GM23248 (cell line): ENCODE results near the gene NAPA.
A peak's percentile ranks its signal among the peaks of the same experiment; 100 is the strongest.

ENCODE experiments used
- EZH2 ChIP-seq: fragments of 200-600 bp; sonication (generic); IDR thresholded peaks from 2 replicates; pipeline ENCODE4 v1.6.1; 2018; ENCODE audit warnings: antibody characterized with exemption, mild to moderate bottlenecking; ENCODE audit not compliant: insufficient read depth, poor library complexity, severe bottlenecking
- EZH2phosphoT487 ChIP-seq: fragments of 200-600 bp; sonication (generic); IDR thresholded peaks from 2 replicates; pipeline ENCODE4 v1.6.1; 2018; ENCODE audit warnings: antibody characterized with exemption, moderate library complexity, mild to moderate bottlenecking, low read depth; ENCODE audit not compliant: insufficient read depth

GRCh38 chr19:47458672-47459071 is 56.2 kb downstream of the NAPA start:
- peak; percentile 45 for TF ChIP-seq EZH2
- no peak for TF ChIP-seq EZH2phosphoT487
